Adipose tissue (tissue), 3 donors: ENCODE results near the gene BMP7. TPM values are rescaled to one million over a fixed set of nuclear protein-coding genes. Genes with fewer than 3 reads are reported as not detected.
"Not testable (repeated sequence)": the region's sequence is repeated elsewhere in the genome, so short reads cannot be mapped to it uniquely, and the experiment has no call there.

ENCODE experiments used
- H3K27ac ChIP-seq: one replicate; pipeline ENCODE4 v1.5.1; 2013; ENCODE audit warnings: low read depth, low read length
- WGBS, 3 donors: extraction: QIAGEN DNeasy Blood & Tissue Kit; methylation state at CpG; one replicate each; pipeline ENCODE4 v1.1.7; 2013; 5-methylcytosine and 5-hydroxymethylcytosine counted together
- polyA plus RNA-seq, 3 donors: library from polyadenylated mRNA; stranded (reverse); fragments of 200-250 nt; gene quantifications; one replicate each; pipeline ENCODE4 v1.2.3, GENCODE V29; 2013
- donor health status: healthy with polysubstance abuse.
- donor health status: Bipolar disorder and iron deficiency.
- donor health status: healthy.

The BMP7 gene
- polyA plus RNA-seq, 3 donors = 0.41 to 1.1 (median 0.43) TPM

DNA sequence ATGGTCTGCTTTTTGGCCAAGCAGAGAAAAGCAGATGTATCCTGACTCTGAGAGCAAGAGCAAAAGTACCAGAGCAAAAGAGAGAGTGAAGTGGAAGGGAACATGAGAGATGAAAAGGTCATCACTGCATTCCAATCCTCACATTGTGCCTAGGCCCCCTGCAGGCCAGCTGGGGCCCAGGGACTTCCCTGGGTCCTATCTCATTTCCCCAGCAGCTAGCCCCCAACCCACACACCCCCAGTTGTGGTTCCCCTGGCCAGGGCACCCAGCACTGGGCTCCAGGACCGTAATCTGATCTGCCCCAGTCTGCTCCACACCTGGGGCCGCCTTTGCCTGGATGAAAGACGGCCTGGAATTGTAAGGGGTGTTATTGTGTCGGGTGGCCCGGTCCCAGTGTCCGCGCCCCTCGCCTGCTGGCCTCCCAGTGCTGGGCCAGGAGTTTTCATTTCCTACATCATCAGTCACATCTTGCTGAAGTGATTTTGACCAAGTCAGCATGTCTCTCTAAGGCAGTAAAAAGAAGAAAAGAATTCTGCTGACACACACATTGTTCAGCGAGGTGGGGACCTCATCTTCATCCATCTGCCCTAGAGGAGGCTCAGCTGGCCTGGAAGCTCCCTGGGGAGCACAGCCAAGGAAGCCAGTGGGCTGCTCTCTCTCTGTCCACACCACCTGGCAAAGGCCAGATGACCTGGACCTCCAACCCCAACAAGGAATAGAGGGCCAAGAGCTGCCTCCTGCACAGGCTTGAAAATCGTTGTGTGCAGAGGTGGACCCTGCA lies 4.0 kb upstream of the BMP7 start:
- 61 to 69% (median 66%) methylated on average over 10 of the region's 10 CpGs for WGBS, 3 donors
- H3K27ac ChIP-seq = no peak overlapping the region

DNA sequence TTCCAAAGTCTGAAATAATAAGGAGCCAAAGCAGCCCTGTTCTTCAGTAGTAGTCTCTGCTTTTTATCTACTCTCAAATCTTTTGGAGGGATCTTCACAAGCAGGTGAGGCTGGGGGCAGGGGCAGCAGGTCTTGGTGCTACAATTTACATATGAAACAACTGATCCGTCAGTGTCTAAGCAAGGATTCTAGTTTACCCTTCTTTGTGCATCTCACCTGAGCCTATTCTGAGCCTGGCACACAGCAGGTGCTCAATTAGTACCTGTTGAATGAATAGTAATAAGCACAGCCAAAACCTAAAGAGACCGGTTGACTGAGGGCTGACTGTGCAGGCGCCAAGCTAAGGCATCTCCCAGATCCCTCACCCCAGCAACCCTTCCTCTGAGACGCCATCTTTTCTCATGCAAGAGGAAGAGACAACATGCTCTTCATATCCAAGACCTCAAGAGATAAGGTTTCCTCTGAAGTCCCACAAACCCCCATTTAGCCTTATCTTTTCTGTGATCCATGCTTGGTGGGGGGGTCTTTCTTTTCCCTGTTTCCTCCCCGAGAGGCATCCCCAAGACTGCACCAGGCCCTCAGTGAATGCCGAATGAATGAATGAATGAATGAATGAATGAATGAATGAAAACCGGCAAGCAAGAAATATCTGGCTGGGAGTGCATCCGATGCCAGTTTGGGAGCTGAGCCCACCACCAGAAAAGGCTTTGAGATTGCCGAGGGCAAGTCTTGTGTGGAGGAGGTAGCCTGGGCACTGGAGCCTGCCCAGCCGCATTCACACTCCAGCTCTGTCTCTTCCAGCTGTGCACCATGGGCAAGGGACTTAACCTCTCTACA lies 2.9 kb upstream of the BMP7 start:
- WGBS, 3 donors = 65 to 77% (median 70%) methylated on average over 10 of the region's 10 CpGs

DNA sequence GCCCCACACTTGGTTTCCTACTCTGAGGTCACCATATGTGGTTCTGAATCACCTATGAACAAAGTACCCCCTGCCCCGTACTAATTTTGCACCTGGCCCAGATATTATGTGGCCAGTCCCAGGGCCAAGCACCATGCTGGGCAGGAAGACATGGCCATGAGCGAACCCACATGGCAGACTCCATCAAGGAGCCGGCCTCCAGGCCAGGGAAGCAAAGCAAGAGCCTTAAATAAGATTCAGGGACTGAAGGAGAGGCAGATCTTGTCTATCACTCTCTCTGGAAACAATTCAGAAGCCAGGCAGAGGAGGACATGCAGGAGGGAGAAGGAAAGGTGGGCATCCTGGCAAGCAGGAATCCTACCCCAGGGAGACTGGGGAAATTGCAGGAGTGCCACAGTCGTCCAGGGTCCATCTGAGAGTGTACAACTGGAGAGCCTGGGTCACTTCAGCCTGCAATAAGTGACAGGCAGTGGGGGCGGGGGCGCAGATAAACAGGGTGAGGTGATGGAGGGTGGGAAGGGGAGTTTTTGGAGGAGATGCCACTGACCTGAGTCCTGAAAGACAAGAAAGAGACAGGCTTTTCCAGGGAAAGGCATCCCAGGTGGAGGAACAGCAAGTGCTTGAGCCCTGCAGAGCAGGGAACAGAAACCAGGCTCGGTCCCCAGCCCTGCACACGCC lies 2.1 kb upstream of the BMP7 start:
- 66 to 79% (median 77%) methylated on average over 8 of the region's 8 CpGs for WGBS, 3 donors
- H3K27ac ChIP-seq = no peak overlapping the region

More for the DNA sequence above, 2.9 kb upstream of the BMP7 start:
- no peak overlapping the region for H3K27ac ChIP-seq

DNA sequence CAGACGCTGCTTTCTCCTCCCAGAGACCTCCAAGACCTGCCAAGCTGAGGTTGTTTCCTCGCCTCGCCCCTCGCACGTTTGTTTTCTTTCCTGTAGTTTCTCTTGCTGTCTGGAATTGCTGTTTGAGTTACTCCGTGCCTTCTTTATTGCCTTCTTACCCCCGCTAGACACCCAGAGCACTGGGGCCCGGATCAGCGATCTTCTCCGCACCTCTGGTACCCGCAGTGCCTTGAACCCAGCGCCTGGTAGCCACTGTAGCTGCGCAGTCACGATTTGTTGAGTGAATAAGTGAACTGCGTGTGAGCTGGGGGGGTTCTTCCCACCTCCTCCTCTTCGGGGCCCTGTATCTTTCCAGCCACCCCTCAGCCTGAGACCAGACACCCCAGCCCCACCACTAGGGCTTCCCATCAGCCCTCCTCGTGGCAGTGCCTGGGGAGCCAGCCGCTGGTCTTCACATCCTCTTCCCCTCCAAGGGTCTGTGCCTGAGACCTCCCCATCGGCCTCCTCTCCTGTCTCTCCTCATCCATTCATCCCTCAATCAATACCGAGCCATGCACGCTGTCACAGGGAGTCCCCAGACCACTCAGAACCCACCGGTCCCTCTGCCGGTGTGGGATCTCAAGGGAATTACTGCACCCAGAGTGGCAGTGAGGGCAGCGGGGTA lies 849 bp upstream of the BMP7 start:
- no peak overlapping the region for H3K27ac ChIP-seq
- 26 to 59% (median 31%) methylated on average over 24 of the region's 24 CpGs for WGBS, 3 donors

DNA sequence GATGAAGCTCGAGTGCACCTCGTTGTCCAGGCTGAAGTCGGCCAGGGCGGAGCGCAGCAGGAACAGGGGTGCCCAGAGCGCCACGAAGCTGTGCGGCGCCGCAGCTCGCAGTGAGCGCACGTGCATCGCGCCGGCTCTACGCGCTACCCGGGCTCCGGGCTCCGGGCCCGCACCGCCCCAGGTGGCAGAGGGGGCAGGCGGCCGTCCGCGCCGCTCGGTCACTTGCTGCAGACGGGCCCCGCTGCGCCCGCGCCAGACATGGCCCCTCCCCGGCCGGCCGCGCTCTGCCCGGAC lies 497 bp downstream of the BMP7 start:
- 0 to 3% (median 2%) methylated on average over 26 to 39 of the region's 39 CpGs for WGBS, 3 donors
- no peak overlapping the region for H3K27ac ChIP-seq

DNA sequence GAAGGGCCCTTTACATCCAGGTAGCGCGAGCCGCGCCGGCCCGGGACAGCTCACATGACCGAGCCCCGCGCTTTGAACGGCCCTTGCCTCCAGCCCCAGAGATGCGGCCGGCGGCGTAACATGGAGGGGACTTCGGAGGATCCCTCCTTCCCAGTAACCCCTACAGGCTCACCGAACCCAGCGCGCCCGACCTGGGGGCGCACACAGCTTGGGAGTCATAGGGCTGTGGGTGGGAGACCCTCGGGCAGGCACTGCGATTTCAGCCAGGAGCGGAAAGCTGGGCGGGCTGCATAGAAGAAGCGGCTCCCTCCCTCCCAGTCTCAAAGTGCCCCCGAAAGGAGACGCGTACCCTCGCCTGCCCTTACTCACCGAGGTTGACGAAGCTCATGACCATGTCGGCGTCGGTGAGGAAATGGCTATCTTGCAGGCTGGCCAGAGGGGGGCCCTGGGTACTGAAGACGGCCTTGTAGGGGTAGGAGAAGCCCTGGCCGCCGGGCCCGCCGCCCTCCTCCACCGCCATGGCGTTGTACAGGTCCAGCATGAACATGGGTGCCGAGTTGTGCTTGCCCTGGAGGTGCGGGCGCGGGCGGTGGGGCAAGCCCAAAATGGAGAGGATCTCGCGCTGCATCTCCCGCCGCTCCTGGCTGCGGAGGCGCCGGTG lies 975 bp downstream of the BMP7 start:
- no peak overlapping the region for H3K27ac ChIP-seq
- 2 to 4% (median 2%) methylated on average over 53 of the region's 53 CpGs for WGBS, 3 donors

DNA sequence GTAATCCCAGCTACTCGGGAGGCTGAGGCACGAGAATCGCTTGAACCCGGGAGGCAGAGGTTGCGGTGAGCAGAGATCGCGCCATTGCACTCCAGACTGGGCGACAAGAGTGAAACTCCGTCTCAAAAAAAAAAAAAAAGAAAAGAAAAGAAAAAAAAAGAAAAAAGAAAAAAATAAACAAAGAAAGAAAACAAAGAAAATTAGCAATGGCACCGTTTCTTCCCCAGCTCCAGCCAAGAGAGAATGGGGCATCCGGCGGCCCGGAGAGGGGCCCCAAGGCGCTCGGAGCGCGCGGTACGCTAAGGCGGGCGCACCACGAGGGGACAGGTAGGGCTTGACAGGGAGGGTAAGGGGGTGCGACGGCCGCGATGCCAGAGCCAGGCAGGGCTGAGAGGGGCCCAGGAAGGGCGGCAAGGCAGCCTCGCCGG lies 1.5 kb downstream of the BMP7 start:
- H3K27ac ChIP-seq = not testable (repeated sequence)
- WGBS, 3 donors = 5 to 8% (median 7%) methylated on average over 29 of the region's 29 CpGs

DNA sequence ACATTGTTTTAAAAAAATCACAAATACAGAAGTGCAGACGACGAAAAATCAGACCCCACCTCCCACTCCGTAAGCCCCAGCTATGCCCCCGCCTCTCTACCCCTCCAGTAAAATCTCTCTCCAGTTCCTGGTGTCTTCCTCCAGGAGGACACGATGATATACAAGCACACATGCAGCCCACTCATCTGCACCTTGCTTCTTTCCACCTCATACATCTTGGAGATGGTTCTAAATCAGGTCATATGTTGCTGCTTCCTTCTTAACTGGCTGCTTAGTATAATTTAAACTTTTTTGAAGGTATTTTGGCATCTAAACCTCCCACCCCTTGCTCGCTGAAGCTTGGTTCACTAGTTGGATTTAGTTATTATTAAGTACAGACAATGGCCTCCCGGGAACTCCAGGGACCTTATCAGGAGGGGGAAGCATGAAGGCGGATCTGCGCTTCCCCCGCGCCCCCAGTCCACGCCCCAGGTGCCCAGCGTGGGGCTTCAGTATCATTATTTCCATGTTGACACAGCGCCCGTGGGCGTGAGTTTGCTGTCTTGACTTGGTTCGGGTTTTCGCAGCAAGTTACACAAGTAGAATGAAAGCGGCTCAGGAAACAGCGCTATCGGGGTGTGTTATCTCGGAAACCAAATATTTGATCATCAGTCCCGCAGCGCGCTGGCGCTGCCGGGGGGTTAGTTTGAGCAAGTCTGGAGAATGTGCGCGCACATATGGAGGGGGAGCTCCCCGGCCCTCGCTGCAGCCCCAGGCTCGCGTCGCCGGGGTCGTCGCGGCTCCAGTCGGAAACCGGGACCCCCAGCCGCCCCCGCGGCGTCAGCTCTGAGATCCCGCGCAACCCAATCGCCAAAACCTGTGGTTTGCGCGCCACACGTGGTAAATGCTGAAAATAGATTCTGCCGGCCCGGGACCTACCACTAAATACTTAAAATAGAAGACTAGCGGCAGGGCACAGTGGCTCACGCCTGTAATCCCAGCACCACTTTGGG lies 2.3 kb downstream of the BMP7 start:
- 7 to 13% (median 8%) methylated on average over 54 of the region's 54 CpGs for WGBS, 3 donors
- H3K27ac ChIP-seq = no peak overlapping the region

DNA sequence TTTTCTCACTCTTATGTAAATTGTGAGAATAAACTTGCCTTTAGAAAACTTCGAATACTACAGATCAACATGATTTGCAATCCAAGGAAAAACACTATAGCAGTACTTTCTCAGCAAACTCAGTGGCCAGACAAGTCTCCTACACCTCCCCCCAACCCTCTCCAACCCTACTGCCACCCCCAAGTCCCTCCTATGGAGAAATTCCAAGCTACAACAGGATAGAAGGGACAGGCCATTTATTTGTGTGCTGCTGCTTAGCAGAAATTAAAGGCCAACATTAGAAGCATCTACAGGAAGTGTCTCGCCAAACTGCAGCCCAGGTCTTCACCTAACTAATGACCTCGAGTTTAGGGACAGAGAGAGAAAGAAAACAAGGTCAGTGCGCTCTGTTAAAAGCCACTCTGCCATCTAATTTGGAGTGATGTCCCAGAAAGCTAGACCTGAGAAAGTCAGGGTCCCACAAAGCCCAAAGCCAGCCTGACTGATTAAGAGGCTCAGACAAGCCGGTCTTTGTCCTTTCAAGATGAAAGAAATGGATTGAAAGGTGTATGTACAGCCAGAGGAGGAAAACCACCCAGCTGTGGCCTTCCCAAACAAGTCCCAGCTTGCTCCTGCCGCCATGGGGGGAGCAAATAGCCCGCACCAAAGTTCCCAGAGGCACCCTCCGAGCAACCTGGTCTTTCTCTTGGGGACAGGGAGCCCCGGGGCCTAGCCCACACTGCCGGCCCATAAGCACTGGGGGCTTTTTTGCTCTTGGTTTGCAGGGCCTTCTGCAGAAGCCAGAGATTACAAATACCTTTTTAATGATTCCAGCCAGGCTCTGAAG lies 3.4 kb downstream of the BMP7 start:
- H3K27ac ChIP-seq = no peak overlapping the region
- 51 to 54% (median 53%) methylated on average over 10 of the region's 10 CpGs for WGBS, 3 donors

DNA sequence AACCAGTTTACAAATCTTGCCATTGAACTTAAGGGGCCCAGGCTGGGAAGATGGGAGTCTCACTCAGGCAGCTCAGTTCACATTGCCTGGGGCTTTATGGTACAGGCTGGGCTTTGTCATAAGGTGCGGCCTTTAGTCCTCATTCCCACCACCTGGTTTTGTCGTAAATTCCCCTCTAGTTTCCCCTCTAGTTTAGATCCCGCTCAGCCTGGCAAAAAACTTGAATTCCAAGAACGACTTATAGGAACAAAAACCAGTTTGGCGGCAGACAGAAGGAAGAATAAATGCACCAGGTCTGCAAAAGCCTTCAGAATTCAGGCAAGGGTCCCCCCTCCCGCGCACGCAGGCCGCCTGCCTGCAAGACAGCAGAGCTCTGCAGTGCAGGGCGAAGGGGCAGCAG lies 4.1 kb downstream of the BMP7 start:
- no peak overlapping the region for H3K27ac ChIP-seq
- WGBS, 3 donors = 60 to 79% (median 63%) methylated on average over 10 of the region's 10 CpGs

DNA sequence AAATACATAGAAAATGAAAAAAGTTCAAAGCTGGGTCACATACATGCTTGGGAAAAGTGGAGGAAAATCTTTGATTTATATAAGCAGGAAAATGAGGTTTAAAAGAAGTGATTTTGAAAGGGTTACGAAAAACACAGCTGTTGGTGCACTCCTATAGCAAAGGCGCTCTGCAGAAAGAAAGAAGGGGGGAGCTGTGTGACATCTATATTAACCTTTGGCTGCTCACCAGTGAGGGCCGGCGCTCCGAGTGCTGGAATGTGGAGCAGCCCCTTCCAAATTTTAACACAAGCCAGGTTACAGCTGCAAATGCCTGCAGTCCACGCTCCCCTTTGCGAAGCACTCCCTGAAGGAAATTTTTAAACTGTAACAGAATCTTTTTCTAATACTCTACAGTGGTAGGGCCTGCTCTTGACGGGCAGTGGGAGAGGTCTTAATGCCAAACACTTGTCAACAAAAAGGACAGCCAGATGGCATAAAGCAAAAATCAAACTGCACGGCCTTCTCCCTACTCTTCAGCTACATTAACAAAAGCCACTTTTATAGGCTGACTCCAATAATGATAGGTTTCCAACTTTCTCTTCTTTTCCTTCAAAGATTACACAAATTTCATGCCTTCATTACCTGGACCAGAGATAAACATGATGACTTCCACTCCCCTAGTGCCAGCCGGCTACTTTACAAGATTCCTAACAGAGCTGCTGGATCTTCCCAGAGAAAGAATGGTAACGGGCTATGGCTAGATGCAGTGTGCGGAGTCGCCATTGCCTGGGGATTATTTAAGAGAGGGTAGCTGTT lies 4.8 kb downstream of the BMP7 start:
- 41 to 70% (median 45%) methylated on average over 13 of the region's 13 CpGs for WGBS, 3 donors
- H3K27ac ChIP-seq = no peak overlapping the region

DNA sequence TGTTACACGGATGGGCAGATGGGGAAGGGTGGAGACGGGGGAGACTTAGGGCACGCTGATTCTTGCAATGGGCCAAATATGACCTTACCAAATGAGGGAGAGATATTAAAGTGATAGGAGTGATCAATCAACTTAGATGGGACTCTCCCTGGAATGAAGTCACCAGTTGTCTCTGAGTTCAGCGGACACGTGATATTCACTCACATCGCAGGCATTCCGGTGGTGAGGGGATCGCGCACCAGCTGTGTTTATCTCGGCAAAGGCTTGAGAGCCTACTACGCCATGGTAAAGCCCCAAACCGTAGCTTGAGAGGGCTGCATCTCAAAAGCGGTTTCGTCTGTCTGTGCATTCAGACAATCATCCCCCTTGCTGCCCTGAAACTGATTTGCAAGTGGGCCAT lies 5.5 kb downstream of the BMP7 start:
- WGBS, 3 donors = 10 to 41% (median 22%) methylated on average over 14 of the region's 14 CpGs
- no peak overlapping the region for H3K27ac ChIP-seq

DNA sequence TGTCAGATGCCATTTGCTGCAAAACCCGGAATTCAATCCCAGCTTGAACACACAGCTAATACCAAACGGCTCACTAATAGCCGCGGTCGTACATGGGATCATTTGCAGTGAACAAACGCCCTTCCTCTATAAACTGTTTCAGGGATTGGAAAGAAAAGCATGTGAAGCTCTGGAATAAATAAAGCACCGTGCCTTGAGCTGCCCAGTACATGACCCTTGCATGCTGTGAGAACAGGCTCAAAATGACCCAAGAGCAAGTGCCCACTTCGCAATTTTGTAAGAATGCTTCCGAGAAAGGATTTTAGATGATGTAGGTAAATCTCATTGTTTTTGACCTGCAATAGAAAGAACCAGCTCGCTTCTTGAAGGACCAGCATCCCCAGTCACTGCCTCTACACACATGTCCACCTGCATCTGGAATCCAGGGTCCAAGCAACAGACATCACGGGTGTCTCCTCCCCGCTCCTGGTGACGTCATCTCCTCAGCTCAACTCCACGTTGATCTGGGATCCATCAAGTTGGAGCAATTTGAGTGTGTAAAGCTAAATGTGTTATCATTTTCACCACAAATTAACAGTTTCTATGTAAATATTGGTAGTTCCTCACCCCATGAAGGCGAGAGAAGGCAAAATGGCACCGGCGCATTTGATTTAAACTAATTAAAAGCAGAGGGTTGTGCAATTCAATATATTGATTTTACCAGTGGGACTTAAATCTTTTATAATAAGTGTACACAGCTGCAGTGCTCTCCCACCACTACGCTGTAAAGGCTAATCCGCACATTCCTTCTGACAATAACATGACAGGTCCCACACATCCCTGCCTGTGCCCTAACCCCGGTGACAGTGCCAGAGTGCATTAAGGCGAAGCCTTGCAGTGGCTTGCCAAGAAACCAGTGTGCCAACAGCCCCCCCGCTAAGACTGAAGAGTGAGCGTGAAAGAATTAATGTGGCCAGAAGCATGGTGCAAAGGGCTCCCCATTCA lies 6.2 kb downstream of the BMP7 start:
- H3K27ac ChIP-seq = no peak overlapping the region
- WGBS, 3 donors = 39 to 50% (median 46%) methylated on average over 23 of the region's 23 CpGs

DNA sequence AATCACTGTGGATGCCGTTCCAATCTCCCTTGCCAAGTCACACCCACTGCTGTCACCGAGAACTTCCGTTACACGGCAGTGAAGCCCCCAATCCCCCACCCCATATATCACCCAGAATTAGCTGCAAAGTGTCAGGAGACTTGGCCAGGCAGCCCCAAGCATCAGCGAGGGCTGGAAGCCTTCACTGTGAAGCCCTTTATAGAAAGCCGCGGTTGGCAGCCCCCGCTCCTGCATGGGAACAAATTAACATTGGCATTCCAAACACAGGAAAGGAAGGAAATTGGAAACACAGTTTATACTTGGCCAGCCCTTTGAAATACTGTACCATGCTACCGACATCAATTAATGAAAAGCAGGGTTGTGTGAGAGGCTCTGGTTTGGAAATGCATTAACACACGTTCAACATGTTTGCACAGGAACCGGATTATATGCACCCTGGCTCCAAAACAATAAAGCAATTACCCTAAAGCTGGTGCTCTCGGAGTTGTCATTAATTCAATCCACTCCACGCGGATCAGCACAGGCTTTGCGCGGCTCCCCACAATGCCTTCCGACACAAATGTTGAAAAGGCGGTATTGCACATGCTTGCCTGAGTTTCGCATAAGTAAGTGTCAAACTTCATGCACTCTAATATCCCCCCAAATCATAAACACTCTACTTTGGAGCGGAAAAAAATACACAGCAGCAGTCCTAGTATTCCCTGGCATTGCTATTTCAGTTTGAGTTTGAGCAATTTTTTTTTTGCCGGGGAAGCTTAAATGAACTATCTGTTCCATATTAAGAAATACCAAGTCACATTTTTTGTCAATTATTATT lies 7.1 kb downstream of the BMP7 start:
- WGBS, 3 donors = 33 to 56% (median 34%) methylated on average over 21 of the region's 21 CpGs
- no peak overlapping the region for H3K27ac ChIP-seq
